ENCODE measurements around the gene GJB2.

Gene GJB2

GRCh38 chr13:20192836-20193161 lies at the start of gene GJB2:
Gene GJB2, minus strand, starts transcription at chr13:20192938. Its CDS starts 3,357 bp downstream, at chr13:20189581.
- DNase-seq: peak; percentile 42
- Mint-ChIP-seq H3K27me3 (ENCODE audit: low read depth, poor library complexity) (peaks cover 94% of the 10 kb centered on the region), H3K36me3 (ENCODE audit: low read depth) (no peaks in the 10 kb centered on the region), H3K27ac (no peak within 1 kb of the TSS), H3K9me3 (no peaks in the 10 kb centered on the region), H3K4me3 (peak within 1 kb of the TSS; percentile 77), H3K4me1 (peaks cover 12% of the 10 kb centered on the region)
- TF ChIP-seq CTCF (IDR thresholded peaks at IDR 0.05): no peak

DNA sequence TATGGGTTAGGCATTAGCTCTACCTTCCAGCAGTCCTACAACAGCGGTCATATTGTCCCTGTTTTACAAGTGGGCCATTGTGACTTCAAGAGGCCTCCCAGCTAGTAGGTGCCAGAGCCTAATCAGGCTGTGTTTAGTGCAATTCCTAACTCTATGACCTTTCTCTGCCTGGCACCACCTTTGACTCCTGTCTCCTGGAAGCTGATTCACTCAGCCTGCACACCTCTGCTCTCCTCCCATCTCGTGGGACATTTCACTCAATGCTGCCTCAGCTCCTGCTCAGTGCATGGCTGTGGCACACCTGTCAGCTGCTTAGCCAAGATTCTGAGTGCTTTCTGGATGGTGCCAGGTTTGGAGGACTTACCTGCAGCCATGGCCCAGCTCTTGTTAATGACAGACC lies 48.9 kb upstream of the GJB2 start:
- H3K27me3 Mint-ChIP-seq (ENCODE audit: low read depth, poor library complexity): peaks cover 27% of the 10 kb centered on the region
- no peak for TF ChIP-seq CTCF (IDR thresholded peaks at IDR 0.05)
- no peaks in the 10 kb centered on the region for H3K36me3 Mint-ChIP-seq (ENCODE audit: low read depth)
- no peak for DNase-seq
- peaks cover 17% of the 10 kb centered on the region for H3K9me3 Mint-ChIP-seq
- no peak overlapping the region for H3K4me3 Mint-ChIP-seq
- H3K27ac Mint-ChIP-seq: peak overlapping the region; percentile 31
- no peaks in the 10 kb centered on the region for H3K4me1 Mint-ChIP-seq

GRCh38 chr13:20239748-20240147 lies 47.0 kb upstream of the GJB2 start:
- Mint-ChIP-seq H3K4me3 (no peak overlapping the region), H3K27ac (no peak overlapping the region), H3K27me3 (ENCODE audit: low read depth, poor library complexity) (peaks cover 43% of the 10 kb centered on the region), H3K4me1 (no peaks in the 10 kb centered on the region), H3K9me3 (peaks cover 16% of the 10 kb centered on the region), H3K36me3 (ENCODE audit: low read depth) (no peaks in the 10 kb centered on the region)
- DNase-seq: no peak
- no peak for TF ChIP-seq CTCF (IDR thresholded peaks at IDR 0.05)

DNA sequence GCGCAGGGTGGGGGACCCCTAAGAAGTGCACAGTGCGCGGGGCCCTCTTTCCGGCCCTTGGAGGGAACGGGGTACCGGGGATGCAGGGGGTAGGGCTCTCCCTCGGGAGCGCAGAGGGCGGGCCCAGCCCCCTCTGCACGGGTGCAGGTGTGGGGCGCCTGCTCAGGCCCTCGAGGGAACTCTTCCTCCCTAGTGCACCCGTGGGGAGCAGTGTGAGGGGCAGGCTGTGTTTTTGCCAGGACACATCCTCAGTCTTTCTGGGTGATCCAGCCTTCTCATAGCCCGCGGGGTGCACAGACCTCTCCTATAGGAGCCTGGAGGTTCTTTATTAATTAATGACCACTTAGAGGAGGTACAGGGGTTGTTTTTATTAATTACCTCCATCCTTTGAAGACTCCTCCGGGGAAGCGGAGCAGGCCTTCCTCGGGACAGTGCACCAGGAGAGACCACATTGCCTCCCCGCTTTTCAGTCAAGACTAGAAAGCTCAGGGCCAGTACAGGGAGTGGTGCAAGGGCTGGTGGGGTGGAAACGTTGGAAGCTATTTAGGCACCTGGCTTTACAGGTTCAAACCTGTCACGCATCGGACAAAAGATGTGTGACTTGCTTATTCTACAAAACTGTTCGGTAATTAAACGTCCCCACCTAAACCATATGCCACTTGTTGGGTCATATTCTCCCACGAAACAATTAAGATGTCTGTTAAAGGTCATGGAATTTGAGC lies 40.0 kb upstream of the GJB2 start:
- Mint-ChIP-seq H3K4me3 (peak overlapping the region; percentile 20), H3K36me3 (ENCODE audit: low read depth) (no peaks in the 10 kb centered on the region), H3K4me1 (peaks cover 12% of the 10 kb centered on the region), H3K9me3 (no peaks in the 10 kb centered on the region), H3K27me3 (ENCODE audit: low read depth, poor library complexity) (peaks cover 93% of the 10 kb centered on the region), H3K27ac (no peak overlapping the region)
- no peak for DNase-seq
- TF ChIP-seq CTCF (IDR thresholded peaks at IDR 0.05): no peak

DNA sequence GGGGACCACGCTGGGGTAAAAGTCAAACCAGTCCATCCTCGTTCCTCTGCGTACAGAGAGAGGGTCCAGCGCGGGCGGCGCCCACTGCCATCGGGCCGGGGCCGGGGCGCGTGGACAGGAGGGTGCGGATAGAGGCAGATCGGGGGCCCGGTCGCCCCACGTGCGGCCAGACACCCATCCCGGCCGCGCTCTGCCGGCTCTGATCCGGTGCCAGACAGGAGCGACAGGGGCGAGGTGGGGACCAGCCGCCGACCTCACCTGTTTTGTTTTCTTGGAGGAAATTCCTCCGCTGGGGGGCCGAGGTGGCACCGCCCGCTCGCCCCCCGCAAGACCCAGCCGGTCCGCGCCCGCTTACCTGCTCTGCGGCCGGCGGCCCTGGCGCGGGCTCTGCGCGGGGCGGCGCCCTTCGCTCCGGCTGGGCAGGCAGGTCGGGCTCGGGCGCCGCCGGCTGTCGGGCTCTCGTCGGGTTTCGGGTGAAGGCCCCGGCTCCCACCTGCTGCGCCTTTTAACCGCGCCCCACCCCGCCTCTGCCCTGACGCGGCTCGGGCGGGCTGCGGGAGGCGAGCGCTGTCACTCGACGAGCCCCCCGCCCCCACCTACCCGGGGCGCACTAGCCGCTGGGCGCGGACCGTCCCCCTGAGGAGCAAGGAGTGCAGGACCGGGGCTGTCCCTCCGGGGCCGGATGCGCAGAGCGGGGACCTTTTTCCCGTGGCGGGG lies 39.3 kb upstream of the GJB2 start, which contains the start of gene GJB6:
Gene GJB6, minus strand, starts transcription at position 481 of the 717 bp plus-strand sequence. CDS start 8,839 bp downstream, outside the sequence.
- Mint-ChIP-seq H3K27me3 (ENCODE audit: low read depth, poor library complexity) (peaks cover 92% of the 10 kb centered on the region), H3K4me3 (peak within 1 kb of the TSS; percentile 75), H3K27ac (no peak within 1 kb of the TSS), H3K36me3 (ENCODE audit: low read depth) (no peaks in the 10 kb centered on the region), H3K4me1 (peaks cover 20% of the 10 kb centered on the region), H3K9me3 (no peaks in the 10 kb centered on the region)
- DNase-seq: peak; percentile 67
- no peak for TF ChIP-seq CTCF (IDR thresholded peaks at IDR 0.05)

Measured in nephron progenitor cell (in vitro differentiated cells).